ENCODE data around the gene ATP4A.
"Not testable (repeated sequence)": the region's sequence is repeated elsewhere in the genome, so short reads cannot be mapped to it uniquely, and the experiment has no call there.

GRCh38 chr19:35607170-35607569 is 43.7 kb upstream of the ATP4A start:
- TF ChIP-seq, protein P1, sequence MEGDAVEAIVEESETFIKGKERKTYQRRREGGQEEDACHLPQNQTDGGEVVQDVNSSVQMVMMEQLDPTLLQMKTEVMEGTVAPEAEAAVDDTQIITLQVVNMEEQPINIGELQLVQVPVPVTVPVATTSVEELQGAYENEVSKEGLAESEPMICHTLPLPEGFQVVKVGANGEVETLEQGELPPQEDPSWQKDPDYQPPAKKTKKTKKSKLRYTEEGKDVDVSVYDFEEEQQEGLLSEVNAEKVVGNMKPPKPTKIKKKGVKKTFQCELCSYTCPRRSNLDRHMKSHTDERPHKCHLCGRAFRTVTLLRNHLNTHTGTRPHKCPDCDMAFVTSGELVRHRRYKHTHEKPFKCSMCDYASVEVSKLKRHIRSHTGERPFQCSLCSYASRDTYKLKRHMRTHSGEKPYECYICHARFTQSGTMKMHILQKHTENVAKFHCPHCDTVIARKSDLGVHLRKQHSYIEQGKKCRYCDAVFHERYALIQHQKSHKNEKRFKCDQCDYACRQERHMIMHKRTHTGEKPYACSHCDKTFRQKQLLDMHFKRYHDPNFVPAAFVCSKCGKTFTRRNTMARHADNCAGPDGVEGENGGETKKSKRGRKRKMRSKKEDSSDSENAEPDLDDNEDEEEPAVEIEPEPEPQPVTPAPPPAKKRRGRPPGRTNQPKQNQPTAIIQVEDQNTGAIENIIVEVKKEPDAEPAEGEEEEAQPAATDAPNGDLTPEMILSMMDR (IDR thresholded peaks at IDR 0.05) = not testable (repeated sequence)
- TF ChIP-seq ZFX (IDR thresholded peaks at IDR 0.05; ENCODE audit: borderline replicate concordance) = not testable (repeated sequence)
